HCT116 (cell line): ENCODE results near the gene TAF4. TPM values are rescaled to one million over a fixed set of nuclear protein-coding genes. Genes with fewer than 3 reads are reported as not detected.

Experiments used
- ATAC-seq: fragments of 200-7000 bp; cut with Tn5 transposase; 2 replicates; pipeline ENCODE4 v1.9.1; 2020; ENCODE audit warnings: mild to moderate bottlenecking, moderate library complexity
- BruUV-seq: library from RNA; stranded (reverse); fragments of 400-500 nt; replicated peaks from 2 replicates; lab custom pipeline; 2021; lab: Mats Ljungman, UMichigan
- CTCF ChIA-PET: fragments of 300-600 bp; sonication (Branson Sonifier 250); formaldehyde crosslinking; loops from one replicate; lab custom pipeline; 2021; ENCODE audit warnings: antibody characterized with exemption; lab: Charles Lee
- POLR2A ChIA-PET: fragments of 300-600, 350-600 bp; sonication (Branson Sonifier 250); formaldehyde crosslinking; loops from one replicate; lab custom pipeline; 2021; ENCODE audit warnings: antibody characterized with exemption; lab: Charles Lee
- RAD21 ChIA-PET, 2 experiments: fragments of 300-600 bp; sonication (Branson Sonifier 250); formaldehyde crosslinking; loops; one replicate each; lab custom pipeline; 2023; ENCODE audit warnings: low total read pairs in 2 of 2; ENCODE audit not compliant: uncharacterized antibody in 2 of 2, unreplicated experiment in 2 of 2, low non-redundant PET in 1 of 2; lab: Charles Lee
- DNase-seq: peaks from one replicate; pipeline ENCODE4 v3.0.0-alpha.2; 2010; ENCODE audit warnings: low read depth, low spot score
- H2AFZ ChIP-seq: fragments of 200-600 bp; shearing (Covaris generic), sonication (generic); 2 replicates; pipeline ENCODE4 v1.6.1; 2017; ENCODE audit warnings: low read depth, mixed run types, mixed read lengths, antibody characterized with exemption, low read length; ENCODE audit not compliant: poor library complexity, severe bottlenecking
- H3K27ac ChIP-seq: 2 replicates; pipeline ENCODE4 v1.5.1; 2012; ENCODE audit warnings: low read depth, low read length
- H3K27me3 ChIP-seq: fragments of 200-600 bp; sonication (generic); 2 replicates; pipeline ENCODE4 v1.6.1; 2016; ENCODE audit warnings: mixed run types, low read length, mixed read lengths; ENCODE audit not compliant: insufficient read depth
- H3K36me3 ChIP-seq, 2 experiments: fragments of 200-500 bp in 1 of 2; fragments of 200-600 bp in 1 of 2; sonication (Bioruptor generic) in 1 of 2; sonication (generic) in 1 of 2; 2 replicates each; pipeline versions ENCODE4 v1.5.1 to v1.6.1; 2014 to 2016; ENCODE audit warnings: low read length in 2 of 2, inconsistent platforms in 1 of 2, mixed read lengths in 1 of 2, mixed run types in 1 of 2; ENCODE audit not compliant: insufficient read depth in 2 of 2, control insufficient read depth in 1 of 2
- H3K4me1 ChIP-seq, 2 experiments: fragments of 200-600 bp in 1 of 2; sonication (generic) in 1 of 2; 2 replicates each; pipeline versions ENCODE4 v1.5.1 to v1.6.1; 2012 to 2017; ENCODE audit warnings: low read length in 2 of 2, inconsistent platforms in 1 of 2, mild to moderate bottlenecking in 1 of 2, mixed read lengths in 1 of 2, mixed run types in 1 of 2, moderate library complexity in 1 of 2; ENCODE audit not compliant: insufficient read depth in 2 of 2, control insufficient read depth in 1 of 2
- H3K4me2 ChIP-seq: fragments of 200-600 bp; sonication (generic); 2 replicates; pipeline ENCODE4 v1.6.1; 2017; ENCODE audit warnings: mixed run types, low read length, mixed read lengths
- H3K4me3 ChIP-seq, 2 experiments: fragments of 200-600 bp in 1 of 2; sonication (generic) in 1 of 2; replicated peaks in 1 of 2; 2 replicates each; pipeline ENCODE4 v1.5.1; 2011 to 2016; ENCODE audit warnings: low read length in 2 of 2, control low read depth in 1 of 2, low read depth in 1 of 2, mild to moderate bottlenecking in 1 of 2, mixed read lengths in 1 of 2, mixed run types in 1 of 2
- H3K79me2 ChIP-seq: fragments of 200-600 bp; sonication (generic); 2 replicates; pipeline ENCODE4 v1.6.1; 2017; ENCODE audit warnings: mild to moderate bottlenecking, mixed run types, low read length, moderate library complexity, mixed read lengths; ENCODE audit not compliant: insufficient read depth
- H3K9ac ChIP-seq: fragments of 200-600 bp; sonication (generic); 2 replicates; pipeline ENCODE4 v1.6.1; 2016; ENCODE audit warnings: low read length, mixed read lengths
- H3K9me2 ChIP-seq: fragments of 200-600 bp; sonication (generic), shearing (Covaris generic); 2 replicates; pipeline ENCODE4 v1.6.1; 2017; ENCODE audit warnings: mixed run types, mild to moderate bottlenecking, moderate library complexity; ENCODE audit not compliant: insufficient read depth
- H3K9me3 ChIP-seq, 2 experiments: fragments of 200-500 bp in 1 of 2; fragments of 200-600 bp in 1 of 2; sonication (Bioruptor generic) in 1 of 2; sonication (generic) in 1 of 2; 2 replicates each; pipeline ENCODE4 v1.6.1; 2014 to 2017; ENCODE audit warnings: low read length in 2 of 2, mixed read lengths in 2 of 2, inconsistent platforms in 1 of 2, low read depth in 1 of 2, mild to moderate bottlenecking in 1 of 2, mixed run types in 1 of 2, moderate library complexity in 1 of 2; ENCODE audit not compliant: control insufficient read depth in 1 of 2, insufficient read depth in 1 of 2
- H4K20me1 ChIP-seq: fragments of 200-600 bp; sonication (generic), shearing (Covaris generic); 2 replicates; pipeline ENCODE4 v1.6.1; 2017; ENCODE audit warnings: mixed run types, mild to moderate bottlenecking, moderate library complexity; ENCODE audit not compliant: insufficient read depth
- ATF3 ChIP-seq: IDR thresholded peaks from 2 replicates; pipeline ENCODE4 v1.6.1; 2012
- CBX3 ChIP-seq: IDR thresholded peaks from 2 replicates; pipeline ENCODE4 v1.6.1; 2012; ENCODE audit warnings: low read depth
- CTCF ChIP-seq, 3 experiments: fragments of 200-600 bp in 1 of 3; sonication (generic) in 1 of 3; IDR thresholded peaks in 2 of 3; conservative IDR thresholded peaks in 1 of 3; 2 replicates each; pipeline ENCODE4 v1.5.1; 2012 to 2017; ENCODE audit warnings: low read depth in 2 of 3, low read length in 2 of 3, antibody characterized with exemption in 1 of 3, borderline replicate concordance in 1 of 3, control low read depth in 1 of 3, mild to moderate bottlenecking in 1 of 3, mixed read lengths in 1 of 3, mixed run types in 1 of 3, moderate library complexity in 1 of 3; ENCODE audit not compliant: insufficient read depth in 1 of 3
- EGR1 ChIP-seq: IDR thresholded peaks from 2 replicates; pipeline ENCODE4 v1.6.1; 2012; ENCODE audit warnings: low read depth
- ELF1 ChIP-seq: IDR thresholded peaks from 2 replicates; pipeline ENCODE4 v1.6.1; 2012; ENCODE audit warnings: low read depth, borderline replicate concordance
- EZH2phosphoT487 ChIP-seq: fragments of 200-600 bp; IDR thresholded peaks from 2 replicates; pipeline ENCODE4 v1.6.1; 2018; ENCODE audit warnings: antibody characterized with exemption, borderline replicate concordance
- JUND ChIP-seq: IDR thresholded peaks from 2 replicates; pipeline ENCODE4 v1.6.1; 2012
- MAX ChIP-seq: IDR thresholded peaks from 2 replicates; pipeline ENCODE4 v1.6.1; 2012
- POLR2A ChIP-seq: IDR thresholded peaks from 2 replicates; pipeline ENCODE4 v1.7.0; 2011; ENCODE audit warnings: borderline replicate concordance; ENCODE audit not compliant: insufficient read depth, insufficient read length; ENCODE audit errors: extremely low read depth
- RAD21 ChIP-seq: IDR thresholded peaks from 2 replicates; pipeline ENCODE4 v1.6.1; 2012; ENCODE audit warnings: low read depth, mild to moderate bottlenecking
- SP1 ChIP-seq: IDR thresholded peaks from 2 replicates; pipeline ENCODE4 v1.6.1; 2012; ENCODE audit warnings: low read depth
- SRF ChIP-seq: IDR thresholded peaks from 2 replicates; pipeline ENCODE4 v1.6.1; 2012; ENCODE audit warnings: low read depth
- TCF7L2 ChIP-seq: IDR thresholded peaks from 2 replicates; pipeline ENCODE4 v1.7.0; 2011; ENCODE audit warnings: borderline replicate concordance, inconsistent platforms; ENCODE audit not compliant: insufficient read depth, insufficient read length; ENCODE audit errors: extremely low read depth
- YY1 ChIP-seq: IDR thresholded peaks from 2 replicates; pipeline ENCODE4 v1.6.1; 2011; ENCODE audit warnings: low read length, low read depth, moderate library complexity, mild to moderate bottlenecking; ENCODE audit not compliant: insufficient replicate concordance; ENCODE audit errors: extremely low read depth
- ZNF274 ChIP-seq: fragments of 200-500 bp; sonication (Bioruptor generic); IDR thresholded peaks from 2 replicates; pipeline ENCODE4 v1.6.1; 2014; ENCODE audit warnings: mild to moderate bottlenecking, low read depth, low read length, inconsistent platforms
- intact Hi-C: fragments of 100-400 bp; cut with micrococcal nuclease; formaldehyde crosslinking; loops from 2 replicates; pipeline ENCODE4 v1.10.0; 2022
- total RNA-seq: library from RNA; stranded (reverse); gene quantifications from one replicate; pipeline ENCODE4 v1.2.1, GENCODE V29; 2021; ENCODE audit not compliant: unreplicated experiment

The TAF4 gene
- total RNA-seq, 1 experiment from 2014 or later, result 26.8 TPM

- Histone ChIP-seq H3K36me3 (peaks cover 0 to 9% of the 10 kb centered on the region in 2 experiments; a peak in 2 of 4 replicates), H3K4me2 (no peak overlapping the region), H2AFZ (no peak overlapping the region), H3K79me2 (peaks cover 63% of the 10 kb centered on the region), H3K9me3 (no peaks in the 10 kb centered on the region), H3K9me2 (no peaks in the 10 kb centered on the region), H3K4me3 (no peak overlapping the region), H4K20me1 (no peaks in the 10 kb centered on the region; the same call in 1 of the 2 replicates), H3K4me1 (peaks cover 8 to 18% of the 10 kb centered on the region in 2 experiments), H3K27ac (no peak overlapping the region), H3K9ac (no peak overlapping the region), H3K27me3 (no peaks in the 10 kb centered on the region)
- ChIA-PET RAD21 (no interaction called here), CTCF (no interaction called here), POLR2A (interaction anchor here (0.6 kb wide), 1 partner anchor 60 kb away, joined by 3 read pairs; the partner anchor contains the start of gene LSM14B)
- ATAC-seq, result no peak
- no peak for TF ChIP-seq SRF
- TF ChIP-seq YY1, result no peak
- TF ChIP-seq TCF7L2, result no peak
- TF ChIP-seq MAX, result no peak
- no peak for TF ChIP-seq ELF1
- TF ChIP-seq RAD21, result no peak
- TF ChIP-seq CBX3, result no peak
- TF ChIP-seq SP1, result no peak
- no peak for TF ChIP-seq CTCF (IDR thresholded peaks at IDR 0.05 in 2 of 3, conservative IDR thresholded peaks at IDR 0.05 in 1 of 3; ENCODE audit: borderline replicate concordance in 1 of 3, insufficient read depth in 1 of 3, low read depth in 2 of 3, low read length in 2 of 3)
- no peak for TF ChIP-seq POLR2A
- TF ChIP-seq ZNF274, result no peak
- no peak for TF ChIP-seq EGR1
- TF ChIP-seq ATF3, result no peak
- TF ChIP-seq EZH2phosphoT487, result no peak
- TF ChIP-seq JUND, result no peak
- no TSS peak for BruUV-seq
- intact Hi-C loops, result no loop called here
- no peak for DNase-seq
Observed at GRCh38 chr20:62061851-62062423, 3.7 kb downstream of the TAF4 start.
